H1 (cell line): ENCODE data around the gene KIF5A. TPM values are rescaled to one million over a fixed set of nuclear protein-coding genes. Genes with fewer than 3 reads are reported as not detected.

ENCODE experiments used
- ATF3 ChIP-seq: IDR thresholded peaks from 2 replicates; pipeline ENCODE4 v1.6.1; 2011; ENCODE audit warnings: low read depth, mild to moderate bottlenecking, low read length; ENCODE audit not compliant: insufficient read depth
- CBX5 ChIP-seq: fragments of 300-800, 300-1000 bp; sonication (generic); IDR thresholded peaks from 2 replicates; pipeline ENCODE4 v1.7.1; 2016; ENCODE audit warnings: antibody characterized with exemption, low read length, low read depth
- CEBPB ChIP-seq: IDR thresholded peaks from 2 replicates; pipeline ENCODE4 v1.6.1; 2012; ENCODE audit warnings: low read depth, low read length
- CHD1 ChIP-seq: IDR thresholded peaks from 2 replicates; pipeline ENCODE4 v1.6.1; 2012; ENCODE audit warnings: low read depth, low read length, improper control_type of control experiment
- CREB1 ChIP-seq: IDR thresholded peaks from 2 replicates; pipeline ENCODE4 v1.6.1; 2012; ENCODE audit warnings: inconsistent platforms
- CTBP2 ChIP-seq: IDR thresholded peaks from 2 replicates; pipeline ENCODE4 v1.7.0; 2011; ENCODE audit warnings: borderline replicate concordance, mild to moderate bottlenecking, moderate library complexity, mixed read lengths, low read length; ENCODE audit not compliant: insufficient read depth, insufficient read length
- EGR1 ChIP-seq: IDR thresholded peaks from 2 replicates; pipeline ENCODE4 v1.6.1; 2011; ENCODE audit warnings: low read depth, low read length, borderline replicate concordance
- FOSL1 ChIP-seq: IDR thresholded peaks from 2 replicates; pipeline ENCODE4 v1.6.1; 2011; ENCODE audit warnings: mild to moderate bottlenecking, low read depth, low read length, moderate library complexity; ENCODE audit not compliant: insufficient read depth
- HDAC2 ChIP-seq, 2 experiments: fragments of 300-600 bp in 1 of 2; sonication (generic) in 1 of 2; IDR thresholded peaks; 2 replicates each; pipeline ENCODE4 v1.6.1; 2011 to 2012; ENCODE audit warnings: low read depth in 2 of 2, low read length in 2 of 2, mild to moderate bottlenecking in 2 of 2, moderate library complexity in 2 of 2, borderline replicate concordance in 1 of 2, inconsistent platforms in 1 of 2
- JUN ChIP-seq: IDR thresholded peaks from 2 replicates; pipeline ENCODE4 v1.6.1; 2011; ENCODE audit warnings: low read depth, mild to moderate bottlenecking, improper control_type of control experiment, low read length
- POLR2A ChIP-seq, 2 experiments: IDR thresholded peaks; 1 replicate in 1 of 2; 2 replicates in 1 of 2; pipeline ENCODE4 v1.6.1; 2011; ENCODE audit warnings: low read depth in 2 of 2, low read length in 2 of 2, mild to moderate bottlenecking in 2 of 2; ENCODE audit errors: control extremely low read depth in 1 of 2
- POU5F1 ChIP-seq: IDR thresholded peaks from 2 replicates; pipeline ENCODE4 v1.6.1; 2011; ENCODE audit warnings: low read depth, mild to moderate bottlenecking, low read length, moderate library complexity
- RAD21 ChIP-seq, 2 experiments: IDR thresholded peaks in 1 of 2; conservative IDR thresholded peaks in 1 of 2; 2 replicates each; pipeline ENCODE4 v1.6.1; 2011; ENCODE audit warnings: low read depth in 2 of 2, low read length in 2 of 2, improper control_type of control experiment in 1 of 2, inconsistent platforms in 1 of 2, mild to moderate bottlenecking in 1 of 2, moderate library complexity in 1 of 2
- RBBP5 ChIP-seq: IDR thresholded peaks from 2 replicates; pipeline ENCODE4 v1.7.1; 2012; ENCODE audit warnings: low read depth, mild to moderate bottlenecking, inconsistent platforms, low read length, moderate library complexity, borderline replicate concordance
- RFX5 ChIP-seq: IDR thresholded peaks from 2 replicates; pipeline ENCODE4 v1.6.1; 2011; ENCODE audit warnings: low read depth, low read length, improper control_type of control experiment, borderline replicate concordance
- SP1 ChIP-seq: IDR thresholded peaks from 2 replicates; pipeline ENCODE4 v1.6.1; 2011; ENCODE audit warnings: low read depth, low read length
- SUZ12 ChIP-seq: fragments of 200-600 bp; sonication (generic); IDR thresholded peaks from 2 replicates; pipeline ENCODE4 v1.6.1; 2012; ENCODE audit warnings: mild to moderate bottlenecking, inconsistent platforms, low read length, moderate library complexity, mixed read lengths
- TAF7 ChIP-seq: optimal IDR thresholded peaks from 2 replicates; pipeline ENCODE3; 2011; ENCODE audit warnings: low read depth, mild to moderate bottlenecking, inconsistent platforms, low read length, moderate library complexity, borderline replicate concordance
- TBP ChIP-seq: IDR thresholded peaks from 2 replicates; pipeline ENCODE4 v1.6.1; 2011; ENCODE audit warnings: low read depth, low read length, improper control_type of control experiment
- TCF12 ChIP-seq: IDR thresholded peaks from 2 replicates; pipeline ENCODE4 v1.6.1; 2011; ENCODE audit warnings: low read depth, mild to moderate bottlenecking, low read length
- TEAD4 ChIP-seq: IDR thresholded peaks from 2 replicates; pipeline ENCODE4 v1.6.1; 2012; ENCODE audit warnings: low read depth, low read length, inconsistent platforms, mixed read lengths
- YY1 ChIP-seq: IDR thresholded peaks from 2 replicates; pipeline ENCODE4 v1.6.1; 2011; ENCODE audit warnings: low read depth, mild to moderate bottlenecking, low read length
- ZNF274 ChIP-seq: IDR thresholded peaks from 2 replicates; pipeline ENCODE4 v1.7.0; 2012; ENCODE audit warnings: low read length, borderline replicate concordance; ENCODE audit errors: extremely low read depth
- polyA plus RNA-seq, 7 experiments: library from polyadenylated mRNA; depleted of rRNA in 3 of 7; stranded (reverse) in 5 of 7; unstranded in 2 of 7; fragments of >200 nt in 5 of 7; fragments of 200-250 nt in 2 of 7; gene quantifications; 1 replicate in 5 of 7; 2 replicates in 1 of 7; 4 replicates in 1 of 7; pipeline versions ENCODE4 v1.2.1 to v1.2.3, GENCODE V29; 2011 to 2013; ENCODE audit warnings: missing spikeins in 2 of 7, mixed read lengths in 2 of 7
- total RNA-seq: library from RNA; stranded (reverse); fragmentation: NEBNext Ultra II Directional; extraction: Animal tissue kit (Norgen Biotek cat#: 25700); gene quantifications from 2 replicates; pipeline ENCODE4 v1.2.1, GENCODE V29; 2021

Gene KIF5A
- total and polyA plus RNA-seq, 2 of the 8 experiments (the other 6 are each of a cell fraction or from before 2014, with no cell fraction given), result 10.7 to 21.9 TPM

GRCh38 chr12:57590864-57591781, 41.3 kb downstream of the KIF5A start, which contains the start of gene PIP4K2C (continued):
- peak; percentile 70; the same call in 1 of the 2 replicates for TF ChIP-seq YY1
- TF ChIP-seq TEAD4, result 0 out of 2 replicates have a peak, but pooled peaks have one; percentile 22
- TF ChIP-seq CHD1, result no peak
- no peak for TF ChIP-seq ZNF274
- TF ChIP-seq ATF3, result no peak
- peak; percentile 59; the same call in 1 of the 2 replicates for TF ChIP-seq TBP
- TF ChIP-seq SP1, result peak; percentile 21; the same call in 1 of the 2 replicates
- peak; percentile 91; the same call in 1 of the 2 replicates for TF ChIP-seq RBBP5
- no peak for TF ChIP-seq EGR1
- peak; percentile 59 for TF ChIP-seq CREB1
- no peak for TF ChIP-seq CBX5
- TF ChIP-seq FOSL1, result no peak
- TF ChIP-seq TAF7, result no peak
- no peak for TF ChIP-seq POU5F1
- no peak for TF ChIP-seq RFX5
- TF ChIP-seq POLR2A (IDR thresholded peaks at IDR 0.05; ENCODE audit: control extremely low read depth in 1 of 2, low read depth in 2 of 2, low read length in 2 of 2), result peak; percentile 42 to 67
- no peak for TF ChIP-seq CTBP2
- 0 out of 4 replicates have a peak, but pooled peaks of 1 of the 2 experiments have one; percentile 83 for TF ChIP-seq HDAC2 (IDR thresholded peaks at IDR 0.05; ENCODE audit: borderline replicate concordance in 1 of 2, low read depth in 2 of 2, low read length in 2 of 2)
- TF ChIP-seq CEBPB, result no peak
- no peak; the same call in 1 of the 2 replicates for TF ChIP-seq SUZ12
- no peak for TF ChIP-seq TCF12
- no peak for TF ChIP-seq JUN
- no peak; a peak in 1 of 4 replicates for TF ChIP-seq RAD21 (IDR thresholded peaks at IDR 0.05 in 1 of 2, conservative IDR thresholded peaks at IDR 0.05 in 1 of 2; ENCODE audit: low read depth in 2 of 2, low read length in 2 of 2)
